Neural cell (in vitro differentiated cells): ENCODE results near the gene PTPN22. TPM values are rescaled to one million over a fixed set of nuclear protein-coding genes. Genes with fewer than 3 reads are reported as not detected.
A peak's percentile ranks its signal among the peaks of the same experiment; 100 is the strongest.

Experiments used
- H2AFZ ChIP-seq: fragments of 200-600, 300-800 bp; sonication (generic), shearing (Covaris generic); 2 replicates; pipeline ENCODE4 v1.6.0; 2014; ENCODE audit warnings: low read depth, mild to moderate bottlenecking, antibody characterized with exemption, low read length, moderate library complexity
- H3F3A ChIP-seq: fragments of 200-600 bp; shearing (Covaris generic); 2 replicates; pipeline ENCODE4 v1.6.1; 2016; ENCODE audit warnings: mild to moderate bottlenecking, moderate library complexity, mixed read lengths, antibody characterized with exemption, low read length; ENCODE audit not compliant: insufficient read depth, poor library complexity, severe bottlenecking
- H3K27ac ChIP-seq: fragments of 200-600, 300-800 bp; sonication (generic), shearing (Covaris generic); 2 replicates; pipeline ENCODE4 v1.5.1; 2014; ENCODE audit warnings: mild to moderate bottlenecking, low read length, moderate library complexity
- H3K27me3 ChIP-seq: fragments of 300-800, 200-600 bp; sonication (generic), shearing (Covaris generic); 2 replicates; pipeline ENCODE4 v1.6.0; 2014; ENCODE audit warnings: mild to moderate bottlenecking, low read depth, low read length, moderate library complexity; ENCODE audit not compliant: insufficient read depth
- H3K36me3 ChIP-seq: fragments of 300-800, 200-600 bp; sonication (generic), shearing (Covaris generic); 2 replicates; pipeline ENCODE4 v1.5.1; 2014; ENCODE audit warnings: mild to moderate bottlenecking, antibody characterized with exemption, low read length, moderate library complexity; ENCODE audit not compliant: insufficient read depth
- H3K4me2 ChIP-seq: fragments of 300-800, 200-600 bp; sonication (generic), shearing (Covaris generic); 2 replicates; pipeline ENCODE4 v1.6.0; 2014; ENCODE audit warnings: mild to moderate bottlenecking, low read length
- H3K4me3 ChIP-seq: fragments of 300-800, 200-600 bp; sonication (generic), shearing (Covaris generic); 2 replicates; pipeline ENCODE4 v1.5.1; 2014; ENCODE audit warnings: mild to moderate bottlenecking, low read length, moderate library complexity
- H3K79me2 ChIP-seq: fragments of 200-600 bp; shearing (Covaris generic); replicated peaks from 2 replicates; pipeline ENCODE4 v1.6.0; 2014; ENCODE audit warnings: mild to moderate bottlenecking, low read length, moderate library complexity; ENCODE audit not compliant: insufficient read depth
- H3K9ac ChIP-seq: fragments of 300-800, 200-600 bp; sonication (generic), shearing (Covaris generic); 2 replicates; pipeline ENCODE4 v1.6.1; 2016; ENCODE audit warnings: mild to moderate bottlenecking, low read length, mixed read lengths
- H3K9me2 ChIP-seq: fragments of 200-600 bp; shearing (Covaris generic); 2 replicates; pipeline ENCODE4 v1.6.1; 2016; ENCODE audit warnings: mild to moderate bottlenecking, low read length, mixed read lengths; ENCODE audit not compliant: insufficient read depth
- H3K9me3 ChIP-seq: fragments of 200-600, 300-800 bp; sonication (generic), shearing (Covaris generic); 2 replicates; pipeline ENCODE4 v1.6.1; 2016; ENCODE audit warnings: mild to moderate bottlenecking, mixed run types, low read length, moderate library complexity, mixed read lengths
- H4K20me1 ChIP-seq: fragments of 200-600 bp; shearing (Covaris generic); 2 replicates; pipeline ENCODE4 v1.6.1; 2016; ENCODE audit warnings: mild to moderate bottlenecking, mixed run types; ENCODE audit not compliant: insufficient read depth
- EP300 ChIP-seq: fragments of 450-650 bp; conservative IDR thresholded peaks from 2 replicates; pipeline ENCODE4 v1.6.1; 2014; ENCODE audit warnings: antibody characterized with exemption, mild to moderate bottlenecking, moderate library complexity; ENCODE audit not compliant: poor library complexity, severe bottlenecking
- EZH2 ChIP-seq: fragments of 200-600, 300-800 bp; shearing (Covaris generic), sonication (generic); IDR thresholded peaks from 2 replicates; pipeline ENCODE4 v1.6.1; 2014; ENCODE audit warnings: antibody characterized with exemption, low read length, borderline replicate concordance, mild to moderate bottlenecking; ENCODE audit not compliant: insufficient read depth, poor library complexity, severe bottlenecking
- MXI1 ChIP-seq: fragments of 450-650 bp; conservative IDR thresholded peaks from 2 replicates; pipeline ENCODE4 v1.6.1; 2014; ENCODE audit warnings: antibody characterized with exemption, mild to moderate bottlenecking; ENCODE audit not compliant: poor library complexity, severe bottlenecking
- POLR2AphosphoS5 ChIP-seq: IDR thresholded peaks from 2 replicates; pipeline ENCODE4 v1.6.1; 2012
- RAD21 ChIP-seq: fragments of 450-650 bp; conservative IDR thresholded peaks from 2 replicates; pipeline ENCODE4 v1.6.1; 2014; ENCODE audit warnings: antibody characterized with exemption, mild to moderate bottlenecking, moderate library complexity
- SMC3 ChIP-seq: fragments of 450-650 bp; conservative IDR thresholded peaks from 2 replicates; pipeline ENCODE4 v1.6.1; 2014; ENCODE audit warnings: antibody characterized with exemption, mild to moderate bottlenecking, moderate library complexity; ENCODE audit not compliant: poor library complexity
- TAF1 ChIP-seq: IDR thresholded peaks from 2 replicates; pipeline ENCODE4 v1.6.1; 2012; ENCODE audit warnings: low read depth
- polyA plus RNA-seq: library from polyadenylated mRNA; depleted of rRNA; stranded (reverse); fragments of >200 nt; gene quantifications from 2 replicates; pipeline ENCODE4 v1.2.3, GENCODE V29; 2014
- TF ChIP-seq, protein P1 (sequence below): fragments of 450-650 bp; IDR thresholded peaks from 2 replicates; pipeline ENCODE4 v1.5.1; 2014; ENCODE audit warnings: antibody characterized with exemption, mild to moderate bottlenecking, moderate library complexity; ENCODE audit not compliant: poor library complexity, severe bottlenecking
- TF ChIP-seq, protein P2 (sequence below): IDR thresholded peaks from 2 replicates; pipeline ENCODE4 v1.6.1; 2012; ENCODE audit warnings: borderline replicate concordance

The PTPN22 gene
- polyA plus RNA-seq, 1 donor from 2014 or later = 0.92 TPM

DNA sequence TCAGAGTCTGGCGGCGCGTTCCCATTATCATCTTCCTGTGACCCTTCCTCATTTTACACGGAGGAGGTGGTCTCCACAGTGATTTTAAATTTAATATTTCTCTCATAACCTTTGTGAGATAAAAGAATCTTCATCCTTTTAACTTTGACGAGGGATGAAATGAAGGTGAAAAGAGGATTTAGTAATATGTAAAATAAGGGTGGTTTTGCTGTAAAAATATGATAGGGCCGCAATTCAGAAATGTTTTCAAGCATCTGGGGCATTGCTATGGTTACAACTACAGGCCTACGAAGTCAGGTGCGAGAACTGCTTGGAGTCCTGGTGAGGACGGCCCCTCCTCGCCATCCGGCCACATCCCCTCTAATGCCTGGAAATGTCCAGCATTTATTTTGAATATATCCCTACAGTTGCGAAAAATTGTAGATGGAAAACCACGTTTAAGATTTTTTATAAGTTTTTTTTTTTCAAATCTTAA lies 58.8 kb downstream of the PTPN22 start:
- Histone ChIP-seq H3K9me2 (no peaks in the 10 kb centered on the region), H3K27me3 (no peaks in the 10 kb centered on the region), H3K9ac (peak overlapping the region; percentile 96), H3K9me3 (no peaks in the 10 kb centered on the region), H3F3A (no peaks in the 10 kb centered on the region), H3K36me3 (no peaks in the 10 kb centered on the region), H3K27ac (peak overlapping the region; percentile 93), H3K4me3 (peak overlapping the region; percentile 95), H4K20me1 (no peaks in the 10 kb centered on the region), H3K4me2 (peak overlapping the region; percentile 94), H2AFZ (peak overlapping the region; percentile 86), H3K79me2 (peaks cover 38% of the 10 kb centered on the region)
- TF ChIP-seq SMC3 = no peak
- no peak for TF ChIP-seq TAF1
- TF ChIP-seq POLR2AphosphoS5 = no peak
- no peak for TF ChIP-seq EP300
- TF ChIP-seq, protein P1, sequence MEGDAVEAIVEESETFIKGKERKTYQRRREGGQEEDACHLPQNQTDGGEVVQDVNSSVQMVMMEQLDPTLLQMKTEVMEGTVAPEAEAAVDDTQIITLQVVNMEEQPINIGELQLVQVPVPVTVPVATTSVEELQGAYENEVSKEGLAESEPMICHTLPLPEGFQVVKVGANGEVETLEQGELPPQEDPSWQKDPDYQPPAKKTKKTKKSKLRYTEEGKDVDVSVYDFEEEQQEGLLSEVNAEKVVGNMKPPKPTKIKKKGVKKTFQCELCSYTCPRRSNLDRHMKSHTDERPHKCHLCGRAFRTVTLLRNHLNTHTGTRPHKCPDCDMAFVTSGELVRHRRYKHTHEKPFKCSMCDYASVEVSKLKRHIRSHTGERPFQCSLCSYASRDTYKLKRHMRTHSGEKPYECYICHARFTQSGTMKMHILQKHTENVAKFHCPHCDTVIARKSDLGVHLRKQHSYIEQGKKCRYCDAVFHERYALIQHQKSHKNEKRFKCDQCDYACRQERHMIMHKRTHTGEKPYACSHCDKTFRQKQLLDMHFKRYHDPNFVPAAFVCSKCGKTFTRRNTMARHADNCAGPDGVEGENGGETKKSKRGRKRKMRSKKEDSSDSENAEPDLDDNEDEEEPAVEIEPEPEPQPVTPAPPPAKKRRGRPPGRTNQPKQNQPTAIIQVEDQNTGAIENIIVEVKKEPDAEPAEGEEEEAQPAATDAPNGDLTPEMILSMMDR = no peak
- TF ChIP-seq, protein P2, sequence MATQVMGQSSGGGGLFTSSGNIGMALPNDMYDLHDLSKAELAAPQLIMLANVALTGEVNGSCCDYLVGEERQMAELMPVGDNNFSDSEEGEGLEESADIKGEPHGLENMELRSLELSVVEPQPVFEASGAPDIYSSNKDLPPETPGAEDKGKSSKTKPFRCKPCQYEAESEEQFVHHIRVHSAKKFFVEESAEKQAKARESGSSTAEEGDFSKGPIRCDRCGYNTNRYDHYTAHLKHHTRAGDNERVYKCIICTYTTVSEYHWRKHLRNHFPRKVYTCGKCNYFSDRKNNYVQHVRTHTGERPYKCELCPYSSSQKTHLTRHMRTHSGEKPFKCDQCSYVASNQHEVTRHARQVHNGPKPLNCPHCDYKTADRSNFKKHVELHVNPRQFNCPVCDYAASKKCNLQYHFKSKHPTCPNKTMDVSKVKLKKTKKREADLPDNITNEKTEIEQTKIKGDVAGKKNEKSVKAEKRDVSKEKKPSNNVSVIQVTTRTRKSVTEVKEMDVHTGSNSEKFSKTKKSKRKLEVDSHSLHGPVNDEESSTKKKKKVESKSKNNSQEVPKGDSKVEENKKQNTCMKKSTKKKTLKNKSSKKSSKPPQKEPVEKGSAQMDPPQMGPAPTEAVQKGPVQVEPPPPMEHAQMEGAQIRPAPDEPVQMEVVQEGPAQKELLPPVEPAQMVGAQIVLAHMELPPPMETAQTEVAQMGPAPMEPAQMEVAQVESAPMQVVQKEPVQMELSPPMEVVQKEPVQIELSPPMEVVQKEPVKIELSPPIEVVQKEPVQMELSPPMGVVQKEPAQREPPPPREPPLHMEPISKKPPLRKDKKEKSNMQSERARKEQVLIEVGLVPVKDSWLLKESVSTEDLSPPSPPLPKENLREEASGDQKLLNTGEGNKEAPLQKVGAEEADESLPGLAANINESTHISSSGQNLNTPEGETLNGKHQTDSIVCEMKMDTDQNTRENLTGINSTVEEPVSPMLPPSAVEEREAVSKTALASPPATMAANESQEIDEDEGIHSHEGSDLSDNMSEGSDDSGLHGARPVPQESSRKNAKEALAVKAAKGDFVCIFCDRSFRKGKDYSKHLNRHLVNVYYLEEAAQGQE = no peak
- TF ChIP-seq MXI1 = no peak
- TF ChIP-seq EZH2 = no peak
- TF ChIP-seq RAD21 = no peak

DNA sequence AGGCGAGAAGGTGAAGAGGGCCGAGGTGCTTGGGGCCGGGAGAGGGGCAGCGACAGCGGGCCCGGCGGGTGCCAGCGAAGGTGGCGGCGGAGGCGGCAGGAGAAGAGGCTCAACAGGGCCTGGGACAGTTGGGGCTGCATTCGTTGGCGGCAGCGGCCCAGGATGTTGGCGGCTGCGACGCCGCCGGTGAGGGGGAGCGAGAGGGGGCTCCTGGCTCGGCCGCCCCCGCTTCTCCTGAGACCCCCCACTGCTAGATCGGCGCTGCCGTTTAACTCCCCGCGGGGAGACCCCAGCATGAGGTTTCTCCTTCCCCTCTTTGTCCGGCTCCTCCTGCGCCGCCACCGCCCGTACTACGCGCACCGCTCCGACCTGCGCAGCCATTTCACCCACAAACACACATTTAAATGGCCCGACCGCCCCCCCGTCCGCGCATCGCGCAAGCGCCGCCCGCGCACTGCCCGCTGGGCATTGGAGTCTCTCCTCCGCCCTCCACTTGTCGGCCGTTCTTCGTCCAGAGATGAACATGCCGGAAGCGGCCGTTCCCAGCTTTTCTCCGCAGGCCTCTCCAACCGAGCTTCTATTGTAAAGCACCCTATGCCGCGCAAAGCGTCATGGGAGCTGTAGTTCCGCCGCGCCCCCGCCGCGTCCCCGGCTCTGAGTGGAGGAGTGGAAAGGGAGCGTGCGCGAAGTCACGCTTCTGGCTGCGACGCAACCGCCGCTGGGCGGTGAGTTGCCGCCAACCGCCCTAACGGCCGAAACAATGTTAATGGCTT lies 59.4 kb downstream of the PTPN22 start, which contains the start of gene RSBN1:
TSS of gene RSBN1 (minus strand) at position 589 of the 773 bp plus-strand sequence. CDS start at position 525, 64 bp downstream.
- TF ChIP-seq, protein P2 = peak; percentile 96
- TF ChIP-seq SMC3 (no peak), MXI1 (peak; percentile 90), RAD21 (peak; percentile 16), TAF1 (peak; percentile 93), EP300 (peak; percentile 72), EZH2 (no peak), POLR2AphosphoS5 (peak; percentile 91)
- TF ChIP-seq, protein P1 = peak; percentile 48
- H3F3A ChIP-seq = no peaks in the 10 kb centered on the region
- no peaks in the 10 kb centered on the region for H4K20me1 ChIP-seq
- peak within 1 kb of the TSS; percentile 93 for H3K27ac ChIP-seq
- peak within 1 kb of the TSS; percentile 94 for H3K4me2 ChIP-seq
- H3K9ac ChIP-seq = peak within 1 kb of the TSS; percentile 96
- no peaks in the 10 kb centered on the region for H3K9me3 ChIP-seq
- peaks cover 43% of the 10 kb centered on the region for H3K79me2 ChIP-seq
- H3K27me3 ChIP-seq = no peaks in the 10 kb centered on the region
- peak within 1 kb of the TSS; percentile 86 for H2AFZ ChIP-seq
- no peaks in the 10 kb centered on the region for H3K36me3 ChIP-seq
- peak within 1 kb of the TSS; percentile 95 for H3K4me3 ChIP-seq
- no peaks in the 10 kb centered on the region for H3K9me2 ChIP-seq
